ENCODE results near the gene ERI3. TPM values are rescaled to one million over a fixed set of nuclear protein-coding genes. Genes with fewer than 3 reads are reported as not detected.

The ERI3 gene
- total RNA-seq, 1 experiment from 2014 or later, result 71.4 TPM

DNA sequence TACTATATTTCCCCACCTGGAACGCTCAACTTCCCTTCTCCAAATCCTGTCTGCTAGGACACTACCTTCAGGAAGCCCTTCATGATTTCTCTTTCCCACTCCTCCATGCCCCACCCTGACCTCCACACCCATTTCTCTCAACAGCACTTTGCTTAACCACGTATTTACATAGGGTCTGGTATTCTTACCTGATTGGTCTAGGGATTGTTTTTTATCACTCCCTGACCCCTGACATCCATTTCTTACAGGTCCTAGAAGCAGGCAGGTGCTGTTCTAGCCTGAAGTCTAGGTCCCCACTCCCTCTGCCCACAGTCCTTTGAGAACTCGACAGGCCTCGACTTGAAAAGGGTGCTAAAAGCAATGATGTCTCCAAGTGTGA is 94.3 kb downstream of the ERI3 start:
- Mint-ChIP-seq H3K36me3 (ENCODE audit: insufficient read depth, unreplicated experiment) (peaks cover 3% of the 10 kb centered on the region), H3K4me3 (ENCODE audit: low read depth, unreplicated experiment) (no peak overlapping the region), H3K27me3 (ENCODE audit: unreplicated experiment) (no peaks in the 10 kb centered on the region), H3K9me3 (ENCODE audit: low read depth, unreplicated experiment) (no peaks in the 10 kb centered on the region), H3K27ac (ENCODE audit: unreplicated experiment) (no peak overlapping the region), H3K4me1 (ENCODE audit: low read depth, unreplicated experiment) (no peaks in the 10 kb centered on the region)
- CTCF ChIA-PET, result no interaction called here
- BruUV-seq (replicated peaks), result no TSS peak
- intact Hi-C loops (cut with micrococcal nuclease; ENCODE audit: unreplicated experiment), result no loop called here
- no peak for DNase-seq
- no peak for TF ChIP-seq CTCF (IDR thresholded peaks at IDR 0.05; ENCODE audit: unreplicated experiment)

DNA sequence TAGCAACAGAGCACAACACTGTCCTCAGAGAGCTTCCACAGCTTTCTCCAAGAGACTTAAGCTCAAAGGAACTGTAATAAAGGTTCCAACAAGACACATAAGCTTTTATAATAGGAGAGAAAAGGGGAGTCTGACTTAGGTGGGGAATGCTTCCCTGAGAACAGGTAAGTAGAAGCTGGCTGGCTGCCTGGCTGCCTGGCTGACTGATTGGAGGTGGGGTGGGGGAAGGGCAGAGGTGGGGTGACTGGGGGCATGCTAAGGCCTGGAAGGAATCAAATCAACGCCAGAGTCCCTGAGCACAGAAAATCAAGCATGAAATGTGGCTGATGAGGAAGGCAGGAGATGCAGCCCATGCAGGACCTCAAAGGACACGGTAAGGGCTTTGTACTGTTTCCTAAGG is 96.0 kb downstream of the ERI3 start:
- peaks cover 3% of the 10 kb centered on the region for H3K36me3 Mint-ChIP-seq (ENCODE audit: insufficient read depth, unreplicated experiment)
- intact Hi-C loops (cut with micrococcal nuclease; ENCODE audit: unreplicated experiment), result no loop called here

DNA sequence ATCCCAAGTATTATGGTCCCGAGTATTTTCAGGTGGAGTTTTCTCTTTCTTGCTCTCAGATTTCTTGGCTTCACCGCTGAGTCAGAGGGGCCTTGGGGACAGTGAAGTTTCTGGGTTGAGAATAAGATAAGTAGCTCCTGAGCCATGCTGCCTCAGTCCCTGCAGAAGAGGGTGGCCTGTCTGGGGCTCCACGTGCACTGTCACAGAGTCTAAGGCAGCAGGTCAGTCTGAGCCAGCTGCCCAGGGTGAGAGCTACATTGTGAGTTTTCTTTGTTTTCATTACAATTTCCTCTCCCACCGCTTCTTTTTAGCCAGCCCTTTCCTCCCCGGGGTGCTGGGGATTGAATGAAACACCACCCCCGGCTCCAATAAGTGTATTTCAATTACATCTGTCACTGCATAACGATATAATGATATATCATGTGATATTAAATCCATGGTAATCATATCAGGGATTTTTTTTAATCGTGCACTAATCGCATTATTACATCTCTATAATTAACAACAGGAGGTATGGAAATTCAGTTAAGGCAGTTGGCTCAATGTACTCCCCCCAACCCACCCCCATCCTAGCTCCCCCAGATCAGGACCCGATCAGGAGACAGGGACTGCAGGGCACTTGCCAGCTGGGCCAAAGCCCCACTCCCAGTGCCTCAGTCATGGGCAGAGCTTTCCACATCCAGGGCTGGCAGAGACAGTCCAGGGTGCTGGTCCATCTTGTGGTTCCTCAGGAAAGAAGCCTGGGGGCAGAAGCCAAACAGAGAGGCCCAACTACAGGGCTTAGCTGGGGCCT is 98.1 kb downstream of the ERI3 start:
- no TSS peak for BruUV-seq (replicated peaks)
- CTCF ChIA-PET, result no interaction called here
- Mint-ChIP-seq H3K27me3 (ENCODE audit: unreplicated experiment) (no peaks in the 10 kb centered on the region), H3K9me3 (ENCODE audit: low read depth, unreplicated experiment) (no peaks in the 10 kb centered on the region), H3K27ac (ENCODE audit: unreplicated experiment) (no peak overlapping the region), H3K4me1 (ENCODE audit: low read depth, unreplicated experiment) (no peaks in the 10 kb centered on the region), H3K36me3 (ENCODE audit: insufficient read depth, unreplicated experiment) (peaks cover 3% of the 10 kb centered on the region), H3K4me3 (ENCODE audit: low read depth, unreplicated experiment) (no peak overlapping the region)
- intact Hi-C loops (cut with micrococcal nuclease; ENCODE audit: unreplicated experiment), result no loop called here
- no peak for TF ChIP-seq CTCF (IDR thresholded peaks at IDR 0.05; ENCODE audit: unreplicated experiment)
- no peak for DNase-seq

More for the DNA sequence above, 96.0 kb downstream of the ERI3 start:
- Mint-ChIP-seq H3K9me3 (ENCODE audit: low read depth, unreplicated experiment) (no peaks in the 10 kb centered on the region), H3K4me1 (ENCODE audit: low read depth, unreplicated experiment) (no peaks in the 10 kb centered on the region), H3K4me3 (ENCODE audit: low read depth, unreplicated experiment) (no peak overlapping the region), H3K27ac (ENCODE audit: unreplicated experiment) (no peak overlapping the region), H3K27me3 (ENCODE audit: unreplicated experiment) (no peaks in the 10 kb centered on the region)
- CTCF ChIA-PET, result no interaction called here
- no TSS peak for BruUV-seq (replicated peaks)
- no peak for DNase-seq
- no peak for TF ChIP-seq CTCF (IDR thresholded peaks at IDR 0.05; ENCODE audit: unreplicated experiment)

DNA sequence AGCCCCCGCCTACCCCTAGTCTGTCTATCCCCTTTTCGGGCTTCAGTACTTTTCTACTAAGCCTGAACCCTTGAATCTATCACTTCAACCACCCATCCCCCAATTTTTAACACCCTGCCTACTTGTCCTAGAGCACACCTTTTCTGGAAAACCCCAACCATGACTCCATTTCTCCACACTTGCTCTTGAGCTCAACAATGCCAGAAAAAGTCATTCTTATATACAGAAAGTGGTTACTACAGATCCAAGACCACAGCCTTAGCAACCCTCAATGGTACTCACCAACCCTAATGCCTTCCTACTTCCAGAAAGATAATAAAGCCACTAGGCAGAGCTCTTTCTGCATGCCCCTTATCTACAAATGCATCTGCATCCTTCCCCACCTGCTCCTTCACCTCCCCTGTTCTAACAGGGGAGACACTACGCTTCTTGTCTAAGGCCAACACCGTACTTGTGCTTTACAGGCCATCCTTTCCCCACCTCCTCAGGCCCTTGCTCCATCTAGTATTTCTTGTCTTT is 100.6 kb downstream of the ERI3 start:
- Mint-ChIP-seq H3K4me3 (ENCODE audit: low read depth, unreplicated experiment) (no peak overlapping the region), H3K27me3 (ENCODE audit: unreplicated experiment) (no peaks in the 10 kb centered on the region), H3K4me1 (ENCODE audit: low read depth, unreplicated experiment) (no peaks in the 10 kb centered on the region), H3K9me3 (ENCODE audit: low read depth, unreplicated experiment) (no peaks in the 10 kb centered on the region), H3K36me3 (ENCODE audit: insufficient read depth, unreplicated experiment) (no peaks in the 10 kb centered on the region), H3K27ac (ENCODE audit: unreplicated experiment) (no peak overlapping the region)
- CTCF ChIA-PET, result interaction anchor here (0.6 kb wide), 1 partner anchor 387 kb away, joined by 4 read pairs; no protein-coding TSS in a partner anchor
- DNase-seq, result no peak
- TF ChIP-seq CTCF (IDR thresholded peaks at IDR 0.05; ENCODE audit: unreplicated experiment), result no peak
- no TSS peak for BruUV-seq (replicated peaks)
- intact Hi-C loops (cut with micrococcal nuclease; ENCODE audit: unreplicated experiment), result no loop called here
